HG03135 (cell line): Measurements from ENCODE around the gene EFCAB6.

Source experiments
- ATAC-seq: cut with Tn5 transposase; IDR thresholded peaks from one replicate; pipeline ENCODE4 v1.9.1; 2021; ENCODE audit warnings: mild to moderate bottlenecking, moderate library complexity; ENCODE audit not compliant: unreplicated experiment

Gene EFCAB6

GRCh38 chr22:43848366-43849171 lies 36.5 kb upstream of the EFCAB6 start:
- ATAC-seq: no peak

- ATAC-seq: no peak
Observed at GRCh38 chr22:43847376-43848289, 35.5 kb upstream of the EFCAB6 start.

DNA sequence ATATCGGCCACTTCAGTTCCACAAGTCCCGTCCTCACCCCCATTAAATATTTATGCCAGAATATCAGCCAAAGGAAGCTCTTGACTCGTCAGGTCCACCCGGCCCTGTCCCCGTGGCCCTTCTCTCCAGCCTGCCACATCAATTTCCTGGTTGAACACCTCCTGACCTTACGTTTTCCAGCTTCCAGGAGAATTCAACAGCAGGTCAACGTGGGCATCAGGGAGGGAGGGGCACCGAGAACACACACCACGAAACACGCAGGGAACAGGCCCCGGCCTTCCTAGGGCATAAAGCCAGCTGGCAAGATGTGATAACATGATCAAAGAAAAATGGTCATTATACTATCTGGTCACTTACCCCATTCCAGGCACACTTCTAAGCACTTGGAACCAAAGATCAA lies 34.9 kb upstream of the EFCAB6 start:
- no peak for ATAC-seq

GRCh38 chr22:43845981-43846380 lies 33.9 kb upstream of the EFCAB6 start:
- ATAC-seq: no peak

DNA sequence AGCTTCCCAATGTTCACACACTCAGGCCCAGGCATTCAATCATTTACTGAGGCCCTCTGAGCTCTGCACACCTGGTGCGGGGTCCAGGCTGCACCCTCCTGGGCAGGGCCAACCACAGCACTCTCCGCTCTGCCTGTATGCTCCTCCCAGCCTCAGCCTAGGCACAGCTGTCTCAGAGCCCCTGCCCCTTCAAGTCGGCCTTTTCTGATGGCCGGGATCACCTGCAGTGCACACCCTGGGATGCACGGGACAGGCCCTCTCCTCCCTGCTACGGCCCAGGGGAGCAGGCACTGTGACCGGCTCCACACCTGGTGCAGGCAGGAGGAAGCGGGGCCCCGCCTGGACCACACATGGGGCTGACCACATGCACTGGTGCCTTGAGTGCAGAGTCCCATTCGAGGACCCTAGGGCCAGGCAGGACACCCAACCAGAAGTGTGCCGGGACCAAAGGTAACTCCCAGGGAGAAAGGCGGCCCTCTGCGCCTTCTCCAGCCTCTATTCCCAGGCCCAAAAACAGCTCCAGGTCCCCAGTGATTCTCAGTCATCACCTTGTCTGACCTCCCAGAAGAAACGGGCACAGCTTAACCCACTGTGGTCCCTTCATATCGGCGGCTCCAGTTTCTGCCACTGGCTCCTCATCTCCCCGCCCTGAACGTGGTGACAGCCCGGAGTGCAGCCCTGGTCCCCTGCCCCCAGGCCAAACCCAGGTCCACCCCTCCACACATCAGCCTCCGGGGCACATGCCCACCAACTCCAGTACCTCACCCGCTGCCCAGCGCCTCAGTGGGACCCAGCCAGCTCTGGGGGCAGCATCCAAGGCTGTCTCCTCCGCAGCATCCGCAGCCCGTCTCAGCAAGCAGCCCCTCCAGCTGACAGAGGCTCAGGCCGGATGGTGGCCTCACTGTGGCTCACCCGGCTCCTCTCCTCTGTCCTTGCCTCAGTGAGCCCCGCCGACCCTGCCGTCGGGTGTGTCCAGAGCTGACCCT lies 32.7 kb upstream of the EFCAB6 start:
- no peak for ATAC-seq

- ATAC-seq: no peak
Observed at GRCh38 chr22:43843783-43844530, 31.9 kb upstream of the EFCAB6 start.

- no peak for ATAC-seq
Observed at GRCh38 chr22:43841742-43842141, 29.6 kb upstream of the EFCAB6 start.

DNA sequence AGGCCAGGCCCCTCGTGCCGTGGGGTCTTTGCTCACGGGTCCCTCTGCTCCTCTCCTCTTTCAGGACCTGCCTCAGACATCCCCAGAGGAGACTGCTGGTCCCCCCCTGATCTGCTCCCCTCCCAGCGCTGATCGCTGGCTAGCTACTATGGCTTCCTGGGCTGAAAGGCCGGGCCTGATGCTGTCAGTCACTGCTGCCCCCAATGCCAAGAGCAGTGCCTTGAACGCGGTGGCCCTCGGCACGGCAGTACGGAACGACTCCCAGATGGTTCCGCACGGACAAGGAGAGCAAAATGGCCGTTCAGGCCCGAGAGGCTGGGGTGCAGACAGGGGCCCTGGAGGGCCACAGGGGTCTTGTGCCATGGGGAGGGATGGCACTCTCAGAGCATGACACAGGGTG lies 28.7 kb upstream of the EFCAB6 start:
- ATAC-seq: no peak

DNA sequence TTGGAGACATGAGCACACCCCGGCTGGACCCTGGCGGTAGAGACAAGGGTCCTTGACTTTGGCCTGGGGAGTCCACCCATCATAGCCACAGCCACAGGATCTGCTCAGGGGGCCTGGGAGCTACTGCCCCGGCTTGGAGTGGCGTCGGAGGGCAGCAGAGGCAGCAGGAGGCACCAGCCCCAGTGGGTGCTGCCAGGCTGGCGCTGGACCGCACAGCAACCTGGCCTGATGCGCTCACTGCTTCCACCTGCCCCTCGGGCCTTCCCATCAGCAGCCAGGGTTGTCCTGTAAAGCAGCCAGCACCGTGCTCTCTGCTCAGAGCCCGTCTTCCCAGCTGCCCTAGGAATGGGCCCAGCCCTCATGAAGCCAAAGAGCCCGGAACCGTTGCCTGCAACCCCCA lies 28.3 kb upstream of the EFCAB6 start:
- no peak for ATAC-seq

DNA sequence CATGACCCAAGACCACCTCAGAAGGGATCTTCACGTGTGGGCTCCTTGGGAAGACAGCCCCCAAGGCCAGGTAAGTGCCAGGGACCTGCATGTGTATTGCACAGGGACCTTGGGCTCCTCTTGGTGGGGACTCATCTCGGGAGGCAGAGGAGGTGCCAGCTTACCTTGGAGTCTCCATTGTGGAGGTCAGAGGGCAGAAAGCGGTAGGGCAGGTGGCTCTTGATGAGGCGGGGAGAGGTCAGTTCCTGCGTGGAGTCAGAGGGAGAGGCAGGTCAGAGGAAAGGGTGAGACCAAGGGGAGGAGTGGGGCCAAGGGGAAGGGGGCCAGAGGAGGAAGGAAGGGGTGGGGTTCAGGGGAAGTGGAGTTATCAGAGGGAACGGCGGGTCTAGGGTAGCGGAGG lies 27.7 kb upstream of the EFCAB6 start:
- no peak for ATAC-seq

DNA sequence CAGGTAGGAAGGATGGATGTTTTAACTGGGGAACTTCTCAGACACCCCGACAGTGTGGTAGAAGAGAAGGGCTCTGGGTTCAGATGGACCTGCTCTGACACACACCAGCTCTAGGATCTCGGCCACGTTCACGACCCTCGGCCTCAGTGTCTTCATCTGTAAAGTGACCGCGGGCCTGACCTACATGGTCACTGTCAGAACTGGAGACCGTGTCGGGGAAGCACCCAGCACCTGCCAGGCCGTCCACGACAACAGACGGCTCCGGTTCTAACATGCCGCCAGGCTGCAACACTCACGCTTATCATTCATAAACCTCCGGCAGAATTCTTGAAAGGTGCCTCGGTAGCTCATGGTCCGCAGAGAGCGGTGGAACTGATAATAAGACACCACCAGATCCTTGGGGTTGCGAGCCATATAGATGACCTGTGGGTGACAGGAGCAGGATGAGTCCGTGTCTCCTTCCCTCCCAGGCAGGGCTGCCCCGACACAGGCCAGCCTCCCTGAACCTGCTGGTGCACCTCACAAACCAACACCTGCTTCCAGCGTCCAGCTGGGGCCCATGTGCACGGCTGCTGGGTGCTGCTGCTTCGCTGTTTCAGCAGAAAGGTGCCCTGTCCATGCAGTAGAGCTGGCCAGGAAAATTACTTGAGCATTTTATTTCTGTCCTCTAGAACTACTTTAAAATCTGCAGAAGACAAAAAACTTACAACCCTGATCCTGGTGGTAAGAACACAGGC lies 26.6 kb upstream of the EFCAB6 start:
- ATAC-seq: no peak

GRCh38 chr22:43838161-43838560 lies 26.1 kb upstream of the EFCAB6 start:
- no peak for ATAC-seq

GRCh38 chr22:43837666-43838065 lies 25.6 kb upstream of the EFCAB6 start:
- no peak for ATAC-seq

- ATAC-seq: no peak
Observed at GRCh38 chr22:43835736-43836135, 23.6 kb upstream of the EFCAB6 start.

GRCh38 chr22:43835166-43835565 lies 23.1 kb upstream of the EFCAB6 start:
- no peak for ATAC-seq

GRCh38 chr22:43833286-43834240 lies 21.5 kb upstream of the EFCAB6 start:
- no peak for ATAC-seq

GRCh38 chr22:43832393-43833265 lies 20.5 kb upstream of the EFCAB6 start:
- ATAC-seq: no peak
